Measurements from ENCODE around the gene PSIP1.

GRCh38 chr9:15423231-15423985 is 87.4 kb downstream of the PSIP1 start:
- TF ChIP-seq CTCF (conservative IDR thresholded peaks at IDR 0.05) (no peak; the same call in 1 of the 2 replicates), EZH2 (IDR thresholded peaks at IDR 0.05; ENCODE audit: low read depth) (no peak)

Data from PC-9 (cell line).